HuH-7 (cell line): ENCODE measurements around the gene PEX14.
"Not testable (repeated sequence)": the region's sequence is repeated elsewhere in the genome, so short reads cannot be mapped to it uniquely, and the experiment has no call there.

Experiments
- DNase-seq: peaks from one replicate; pipeline ENCODE4 v3.0.0; 2011; ENCODE audit warnings: low spot score

Gene PEX14

GRCh38 chr1:10450836-10451235, 23.9 kb upstream of the PEX14 start:
- no peak for DNase-seq

GRCh38 chr1:10451287-10451686, 23.5 kb upstream of the PEX14 start:
- DNase-seq, result no peak

- DNase-seq, result no peak
Measured at GRCh38 chr1:10456048-10456447, 18.7 kb upstream of the PEX14 start.

GRCh38 chr1:10456661-10457060, 18.1 kb upstream of the PEX14 start:
- no peak for DNase-seq

GRCh38 chr1:10457462-10457861, 17.3 kb upstream of the PEX14 start:
- DNase-seq, result not testable (repeated sequence)

- no peak for DNase-seq
Measured at GRCh38 chr1:10457875-10458274, 16.9 kb upstream of the PEX14 start.

GRCh38 chr1:10459184-10459583, 15.6 kb upstream of the PEX14 start:
- DNase-seq, result peak; percentile 37

- no peak for DNase-seq
Measured at GRCh38 chr1:10467078-10467477, 7.7 kb upstream of the PEX14 start.

- DNase-seq, result no peak
Measured at GRCh38 chr1:10470043-10470442, 4.7 kb upstream of the PEX14 start.

GRCh38 chr1:10471411-10472219, 3.1 kb upstream of the PEX14 start:
- no peak for DNase-seq

GRCh38 chr1:10472220-10473144, 2.3 kb upstream of the PEX14 start, which contains the start of gene DFFA:
TSS of gene DFFA (minus strand) at chr1:10472529. CDS start at chr1:10472458, 71 bp downstream.
- peak; percentile 87 for DNase-seq

- DNase-seq, result no peak
Measured at GRCh38 chr1:10473145-10473765, 1.5 kb upstream of the PEX14 start.

- not testable (repeated sequence) for DNase-seq
Measured at GRCh38 chr1:10474309-10474612, 489 bp upstream of the PEX14 start.

GRCh38 chr1:10475510-10475909, 760 bp downstream of the PEX14 start:
- DNase-seq, result no peak

GRCh38 chr1:10479296-10479695, 4.5 kb downstream of the PEX14 start:
- DNase-seq, result no peak

GRCh38 chr1:10480614-10481013, 5.9 kb downstream of the PEX14 start:
- no peak for DNase-seq

GRCh38 chr1:10484521-10484920, 9.8 kb downstream of the PEX14 start:
- DNase-seq, result no peak

- no peak for DNase-seq
Measured at GRCh38 chr1:10489291-10490055, 14.7 kb downstream of the PEX14 start.

GRCh38 chr1:10490286-10490970, 15.7 kb downstream of the PEX14 start:
- DNase-seq, result no peak

GRCh38 chr1:10494418-10494753, 19.6 kb downstream of the PEX14 start:
- no peak for DNase-seq

GRCh38 chr1:10494754-10495474, 20.2 kb downstream of the PEX14 start:
- peak; percentile 76 for DNase-seq
